ENCODE data around the gene PLA2G12A.

DNA sequence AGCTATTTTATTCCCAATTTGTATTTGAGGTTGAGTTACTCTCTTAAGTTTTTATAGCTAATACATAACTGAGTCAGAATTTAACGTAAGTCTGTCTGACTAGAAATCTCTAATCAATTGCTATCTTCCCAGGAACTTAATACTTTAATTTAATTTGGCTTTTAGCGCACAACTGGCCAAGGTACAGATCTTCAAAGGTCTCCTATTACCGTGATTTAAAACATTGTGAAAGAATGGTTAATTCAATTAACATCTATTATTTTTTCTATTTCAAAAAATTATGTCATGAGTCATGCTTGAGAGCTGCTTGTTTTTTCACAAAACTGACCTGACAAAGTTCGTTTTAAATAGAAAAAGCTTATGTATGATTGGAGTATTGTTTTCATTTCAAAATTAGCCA, 22.0 kb upstream of the PLA2G12A start:
- TF ChIP-seq, protein P1, sequence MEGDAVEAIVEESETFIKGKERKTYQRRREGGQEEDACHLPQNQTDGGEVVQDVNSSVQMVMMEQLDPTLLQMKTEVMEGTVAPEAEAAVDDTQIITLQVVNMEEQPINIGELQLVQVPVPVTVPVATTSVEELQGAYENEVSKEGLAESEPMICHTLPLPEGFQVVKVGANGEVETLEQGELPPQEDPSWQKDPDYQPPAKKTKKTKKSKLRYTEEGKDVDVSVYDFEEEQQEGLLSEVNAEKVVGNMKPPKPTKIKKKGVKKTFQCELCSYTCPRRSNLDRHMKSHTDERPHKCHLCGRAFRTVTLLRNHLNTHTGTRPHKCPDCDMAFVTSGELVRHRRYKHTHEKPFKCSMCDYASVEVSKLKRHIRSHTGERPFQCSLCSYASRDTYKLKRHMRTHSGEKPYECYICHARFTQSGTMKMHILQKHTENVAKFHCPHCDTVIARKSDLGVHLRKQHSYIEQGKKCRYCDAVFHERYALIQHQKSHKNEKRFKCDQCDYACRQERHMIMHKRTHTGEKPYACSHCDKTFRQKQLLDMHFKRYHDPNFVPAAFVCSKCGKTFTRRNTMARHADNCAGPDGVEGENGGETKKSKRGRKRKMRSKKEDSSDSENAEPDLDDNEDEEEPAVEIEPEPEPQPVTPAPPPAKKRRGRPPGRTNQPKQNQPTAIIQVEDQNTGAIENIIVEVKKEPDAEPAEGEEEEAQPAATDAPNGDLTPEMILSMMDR (IDR thresholded peaks at IDR 0.05; ENCODE audit: low read length) = no peak
- TF ChIP-seq EZH2 (optimal IDR thresholded peaks at IDR 0.05; ENCODE audit: low read depth, low read length) = no peak
- TF ChIP-seq EZH2phosphoT487 (IDR thresholded peaks at IDR 0.05; ENCODE audit: low read length) = no peak
